Measurements from ENCODE around the gene ZNF410.

- TF ChIP-seq EZH2 (IDR thresholded peaks at IDR 0.05; ENCODE audit: borderline replicate concordance, insufficient read depth, low read length, poor library complexity, severe bottlenecking) (no peak), POLR2AphosphoS5 (IDR thresholded peaks at IDR 0.05) (no peak), CTCF (IDR thresholded peaks at IDR 0.05; ENCODE audit: poor library complexity, severe bottlenecking) (no peak), RAD21 (conservative IDR thresholded peaks at IDR 0.05) (no peak)
These were observed 43.4 kb upstream of the ZNF410 start for GRCh38 chr14:73843296-73843695.

Data from neural cell (in vitro differentiated cells).